T follicular helper cell (primary cell): ENCODE results near the gene TGFBRAP1.

ENCODE experiments used
- DNase-seq: peaks from one replicate; pipeline ENCODE4 v3.0.0-alpha.2; 2020; ENCODE audit warnings: low read depth

TGFBRAP1 gene

DNA sequence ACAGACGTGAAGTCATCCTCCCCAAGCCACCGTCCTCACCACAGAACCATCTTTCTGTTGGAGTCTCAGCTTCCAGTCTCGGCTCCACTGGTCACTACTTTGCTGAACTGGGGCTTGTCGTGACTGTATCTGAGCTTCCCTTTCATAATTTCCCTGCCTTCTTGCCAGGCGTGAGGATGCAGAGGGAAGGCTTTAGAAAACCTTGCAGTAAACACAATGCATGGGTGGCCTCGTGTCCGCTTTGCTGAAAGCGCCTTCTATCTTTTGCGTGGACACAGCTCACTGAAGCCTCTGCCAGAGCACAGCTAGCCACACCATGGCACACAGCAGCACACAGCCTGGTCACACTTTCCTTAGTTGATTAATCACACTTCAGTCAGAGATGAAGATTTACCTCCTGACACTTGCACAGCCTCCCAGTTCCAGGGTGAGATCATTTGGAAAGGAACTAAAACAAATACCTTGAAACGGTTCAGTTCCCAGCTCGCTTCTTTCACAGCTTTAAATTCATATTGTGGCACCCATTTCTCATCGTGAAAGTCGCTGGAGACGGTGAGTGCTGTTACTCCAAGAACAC is 90.8 kb downstream of the TGFBRAP1 start:
- no peak for DNase-seq

DNA sequence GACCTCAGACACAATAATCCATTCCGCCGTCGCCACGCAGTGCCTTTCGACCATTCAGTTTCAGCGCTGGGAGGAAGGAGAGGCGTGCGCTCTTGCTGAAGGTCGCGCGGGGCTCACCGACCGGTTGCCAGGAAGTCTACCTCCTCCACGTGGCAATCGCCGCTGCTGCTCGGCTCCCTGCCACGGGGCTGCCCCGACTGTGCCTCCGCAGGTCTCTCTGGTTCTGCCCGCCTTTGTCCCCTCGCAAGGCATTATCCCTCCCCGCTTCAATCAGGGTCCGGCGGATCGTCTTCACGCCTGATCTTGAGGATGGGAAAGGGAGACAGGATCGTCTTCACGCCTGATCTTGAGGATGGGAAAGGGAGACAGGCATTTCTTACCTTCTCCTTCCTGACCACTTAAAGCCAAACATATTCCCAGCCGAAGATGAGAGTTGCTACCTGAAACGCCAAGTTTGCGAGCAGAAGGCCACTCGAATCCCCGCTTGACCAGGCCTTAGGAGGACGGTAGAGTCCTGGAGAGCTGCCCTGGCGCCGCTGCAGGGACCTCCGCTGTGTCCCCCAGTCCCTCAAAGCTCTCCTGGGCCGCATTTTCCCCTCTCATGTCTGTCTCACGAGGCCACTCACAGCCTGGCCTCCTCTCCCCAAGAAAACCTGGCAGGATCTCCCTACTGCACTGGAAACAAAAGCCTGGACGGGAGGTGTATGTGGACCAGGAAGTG is 92.3 kb downstream of the TGFBRAP1 start:
- no peak for DNase-seq

DNA sequence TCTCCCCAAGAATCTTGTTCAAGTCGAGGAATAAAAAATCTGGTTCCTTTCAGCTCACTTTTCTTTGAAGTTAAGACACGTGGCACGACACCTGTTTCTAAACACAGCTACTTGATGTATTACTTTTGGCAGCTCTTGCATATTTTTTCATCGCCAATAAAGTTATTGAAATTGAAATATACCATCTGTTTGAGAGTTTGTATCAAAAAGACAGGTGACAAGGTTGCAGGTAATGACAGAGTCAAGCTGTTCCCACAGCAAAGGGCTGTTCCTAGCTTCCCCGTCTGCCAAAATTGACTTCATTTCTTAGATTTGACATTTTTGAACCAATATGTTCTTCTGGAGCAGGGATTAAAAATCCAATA is 93.5 kb downstream of the TGFBRAP1 start:
- no peak for DNase-seq

DNA sequence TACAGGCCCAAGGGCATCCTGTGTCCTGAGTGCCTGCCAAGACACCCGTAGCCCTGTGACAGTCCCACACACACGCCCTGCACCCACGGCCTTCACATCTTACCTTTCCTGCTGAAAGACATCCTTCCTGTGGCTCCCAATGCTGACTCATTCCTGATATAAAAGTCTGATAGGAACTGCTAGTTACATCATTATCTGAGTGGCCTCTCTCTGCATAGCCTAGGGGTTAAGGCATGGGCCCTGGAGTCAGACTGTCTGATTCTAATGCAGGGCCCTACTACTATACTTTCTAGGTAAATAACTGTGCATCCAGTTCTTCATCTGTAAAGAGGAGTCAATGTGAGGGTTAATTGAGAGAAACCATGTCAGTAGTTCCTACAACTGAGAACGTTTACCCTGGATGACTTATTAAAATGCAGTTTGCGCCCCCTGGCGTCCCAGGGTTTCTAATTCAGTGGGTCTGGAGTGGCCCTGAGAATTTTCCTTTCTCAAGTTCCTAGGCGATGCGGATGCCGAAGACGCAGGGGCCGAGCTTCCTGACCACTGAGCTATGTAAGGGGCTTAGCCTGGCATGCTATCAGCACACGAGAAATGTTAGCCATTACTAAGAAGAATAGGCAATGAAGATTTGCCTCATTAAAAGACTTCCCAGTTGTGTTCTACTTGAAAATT is 94.0 kb downstream of the TGFBRAP1 start:
- peak; percentile 19 for DNase-seq

DNA sequence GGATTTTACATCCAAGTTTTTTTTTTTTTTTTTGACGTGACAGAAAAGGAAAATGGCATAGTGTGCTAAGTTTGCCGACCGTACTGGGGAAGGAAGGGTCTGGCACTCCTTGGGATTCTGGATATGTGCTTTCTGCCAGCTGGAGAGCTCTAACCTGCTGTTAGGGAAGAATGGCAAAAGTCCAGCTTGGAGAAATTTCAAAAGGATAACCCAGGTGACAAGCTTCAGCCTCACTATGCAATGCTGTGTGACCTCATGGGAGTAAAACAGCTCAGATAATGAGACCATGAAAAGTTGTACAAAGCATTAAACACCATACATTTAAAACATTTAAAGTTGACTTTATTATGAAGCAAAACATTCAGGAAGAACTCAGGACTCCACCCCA is 98.3 kb downstream of the TGFBRAP1 start:
- no peak for DNase-seq

DNA sequence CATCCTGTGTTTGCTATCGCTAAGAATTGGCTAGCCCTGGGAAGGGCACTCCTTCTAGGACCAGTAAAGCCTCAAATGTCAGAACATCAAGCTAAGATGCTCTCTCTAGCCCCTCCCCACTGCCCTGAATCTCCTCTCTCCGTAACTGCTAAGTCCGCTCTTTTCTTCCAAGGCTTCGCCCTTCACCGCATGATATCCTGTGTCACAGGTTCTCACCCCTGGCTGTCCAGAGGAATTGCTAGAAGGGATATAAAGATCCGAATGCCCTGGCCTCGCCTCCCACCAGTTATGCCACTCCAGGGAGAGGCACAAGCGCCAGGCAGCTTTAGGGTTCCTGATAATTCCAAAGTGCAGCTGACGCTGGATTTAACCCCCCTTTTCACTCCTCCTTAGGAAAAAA is 105.1 kb downstream of the TGFBRAP1 start:
- DNase-seq = no peak

DNA sequence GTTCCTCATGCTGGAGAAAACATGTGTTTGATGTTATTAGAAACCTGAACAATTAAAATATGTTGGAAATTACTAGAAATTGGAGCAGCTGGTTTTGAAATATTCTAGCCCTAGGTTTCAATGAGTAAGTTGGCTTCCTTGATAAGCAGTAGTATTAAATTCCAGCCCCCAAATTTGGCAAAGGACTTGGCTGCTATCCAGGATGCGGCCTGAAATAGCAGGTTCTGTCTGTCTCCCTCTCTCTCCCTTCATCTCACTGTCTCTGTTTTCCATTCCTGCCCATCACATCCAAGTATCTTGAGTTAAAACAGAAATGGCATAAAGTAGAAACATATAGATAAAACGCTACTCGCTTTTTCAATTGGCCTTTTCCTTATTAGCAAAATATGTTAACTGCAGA is 108.9 kb downstream of the TGFBRAP1 start:
- no peak for DNase-seq

DNA sequence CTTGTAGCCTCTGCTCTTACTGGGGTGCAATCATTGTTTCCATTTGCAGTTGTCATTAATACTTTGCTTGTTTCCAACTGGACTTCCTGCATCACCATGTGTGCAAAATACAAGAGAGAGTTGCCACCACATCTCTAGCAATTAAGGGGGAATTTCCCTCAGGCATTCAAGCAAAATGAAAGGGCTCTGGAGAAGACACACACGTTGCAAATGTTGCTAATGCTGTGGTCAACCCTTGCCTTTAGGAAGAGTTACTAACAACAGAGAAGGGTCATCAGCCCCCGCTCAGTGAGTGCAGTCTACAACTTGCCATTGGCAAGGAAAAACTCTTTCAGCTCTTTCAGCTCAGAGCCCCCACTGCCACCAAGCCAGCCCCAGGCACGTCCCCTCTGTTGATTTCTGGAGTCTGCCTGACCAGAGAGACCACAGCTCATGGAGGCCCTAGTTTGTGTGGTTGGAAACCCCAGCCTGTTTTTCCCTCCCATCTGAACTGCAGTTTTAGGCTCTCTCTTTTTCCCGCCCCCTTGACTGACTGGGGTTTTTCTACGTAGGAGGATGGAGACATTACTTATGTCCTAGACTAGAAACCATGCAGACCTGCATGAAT is 113.8 kb downstream of the TGFBRAP1 start:
- no peak for DNase-seq
